H9 (cell line): ENCODE measurements around the gene MICAL3. TPM values are rescaled to one million over a fixed set of nuclear protein-coding genes. Genes with fewer than 3 reads are reported as not detected.

Experiments used
- DNase-seq: peaks from one replicate; pipeline ENCODE4 v3.0.0-alpha.2; 2017
- H2AFZ ChIP-seq: one replicate; pipeline ENCODE4 v1.6.1; 2013; ENCODE audit warnings: mild to moderate bottlenecking, low read length, control low read depth, moderate library complexity
- H2AK5ac ChIP-seq: 2 replicates; pipeline ENCODE4 v1.6.1; 2013; ENCODE audit warnings: low read length, control low read depth, mixed read lengths; ENCODE audit not compliant: insufficient read length
- H2BK120ac ChIP-seq: one replicate; pipeline ENCODE4 v1.6.1; 2013; ENCODE audit warnings: low read depth, mild to moderate bottlenecking, low read length, control low read depth, inconsistent platforms; ENCODE audit not compliant: poor library complexity, severe bottlenecking
- H2BK12ac ChIP-seq: 2 replicates; pipeline ENCODE4 v1.6.1; 2013; ENCODE audit warnings: low read length, control low read depth, mixed read lengths, low read depth; ENCODE audit not compliant: insufficient read length
- H2BK15ac ChIP-seq: 2 replicates; pipeline ENCODE4 v1.6.1; 2013; ENCODE audit warnings: low read depth, low read length, control low read depth
- H2BK20ac ChIP-seq: one replicate; pipeline ENCODE4 v1.6.1; 2013; ENCODE audit warnings: low read depth, mild to moderate bottlenecking, low read length, control low read depth, inconsistent platforms; ENCODE audit not compliant: poor library complexity, severe bottlenecking
- H2BK5ac ChIP-seq: 2 replicates; pipeline ENCODE4 v1.6.1; 2013; ENCODE audit warnings: low read length, control low read depth, mixed read lengths; ENCODE audit not compliant: insufficient read length
- H3K14ac ChIP-seq: 2 replicates; pipeline ENCODE4 v1.6.1; 2013; ENCODE audit warnings: low read length, control low read depth; ENCODE audit not compliant: insufficient read depth
- H3K18ac ChIP-seq: 2 replicates; pipeline ENCODE4 v1.6.1; 2013; ENCODE audit warnings: low read depth, mild to moderate bottlenecking, mixed read lengths, low read length, control low read depth; ENCODE audit not compliant: insufficient read length
- H3K23ac ChIP-seq: 2 replicates; pipeline ENCODE4 v1.6.1; 2013; ENCODE audit warnings: low read length, control low read depth, mixed read lengths, low read depth; ENCODE audit not compliant: insufficient read length
- H3K23me2 ChIP-seq: 2 replicates; pipeline ENCODE4 v1.6.1; 2013; ENCODE audit warnings: low read depth, mild to moderate bottlenecking, mixed read lengths, low read length, control low read depth; ENCODE audit not compliant: insufficient read length, poor library complexity, severe bottlenecking
- H3K27ac ChIP-seq: 2 replicates; pipeline ENCODE4 v1.5.1; 2013; ENCODE audit warnings: low read length, control low read depth, mixed read lengths, low read depth; ENCODE audit not compliant: insufficient read length
- H3K27me3 ChIP-seq: 2 replicates; pipeline ENCODE4 v1.6.1; 2013; ENCODE audit warnings: low read length, control low read depth, inconsistent platforms; ENCODE audit not compliant: insufficient read depth
- H3K4ac ChIP-seq: 2 replicates; pipeline ENCODE4 v1.6.1; 2013; ENCODE audit warnings: low read depth, mild to moderate bottlenecking, control low read depth, inconsistent platforms, low read length, moderate library complexity
- H3K4me1 ChIP-seq: 2 replicates; pipeline ENCODE4 v1.6.1; 2013; ENCODE audit warnings: low read length, control low read depth, inconsistent platforms; ENCODE audit not compliant: insufficient read depth
- H3K4me2 ChIP-seq: 2 replicates; pipeline ENCODE4 v1.6.1; 2013; ENCODE audit warnings: low read length, control low read depth, mixed read lengths; ENCODE audit not compliant: insufficient read length, insufficient read depth
- H3K56ac ChIP-seq: 2 replicates; pipeline ENCODE4 v1.6.1; 2013; ENCODE audit warnings: low read depth, mild to moderate bottlenecking, mixed read lengths, low read length, control low read depth; ENCODE audit not compliant: insufficient read length
- H3K79me1 ChIP-seq: 2 replicates; pipeline ENCODE4 v1.6.1; 2013; ENCODE audit warnings: low read depth, mild to moderate bottlenecking, moderate library complexity, low read length, control low read depth, inconsistent platforms; ENCODE audit not compliant: insufficient read depth, poor library complexity, severe bottlenecking
- H3K79me2 ChIP-seq: 2 replicates; pipeline ENCODE4 v1.6.1; 2013; ENCODE audit warnings: low read length, control low read depth, inconsistent platforms; ENCODE audit not compliant: insufficient read depth
- H3K9ac ChIP-seq: 2 replicates; pipeline ENCODE4 v1.6.1; 2013; ENCODE audit warnings: low read length, control low read depth, mixed read lengths; ENCODE audit not compliant: insufficient read length; ENCODE audit errors: extremely low read depth
- H3K9me3 ChIP-seq: one replicate; pipeline ENCODE4 v1.6.1; 2013; ENCODE audit warnings: low read depth, low read length, inconsistent platforms; ENCODE audit not compliant: control insufficient read depth
- H3T11ph ChIP-seq: one replicate; pipeline ENCODE4 v1.6.1; 2013; ENCODE audit warnings: mild to moderate bottlenecking, low read length, control low read depth, inconsistent platforms
- H4K20me1 ChIP-seq: one replicate; pipeline ENCODE4 v1.6.1; 2013; ENCODE audit not compliant: control insufficient read depth, insufficient read length, insufficient read depth
- H4K5ac ChIP-seq: 2 replicates; pipeline ENCODE4 v1.6.1; 2013; ENCODE audit warnings: low read depth, mild to moderate bottlenecking, mixed read lengths, low read length, control low read depth; ENCODE audit not compliant: insufficient read length
- H4K8ac ChIP-seq: replicated peaks from 2 replicates; pipeline ENCODE4 v1.6.1; 2013; ENCODE audit warnings: low read length, control low read depth, mixed read lengths, low read depth; ENCODE audit not compliant: insufficient read length
- H4K91ac ChIP-seq: 2 replicates; pipeline ENCODE4 v1.6.1; 2013; ENCODE audit warnings: low read depth, mild to moderate bottlenecking, moderate library complexity, mixed read lengths, low read length, control low read depth; ENCODE audit not compliant: insufficient read length
- H3K27ac Mint-ChIP-seq, 3 experiments: 2 replicates in 2 of 3; 3 replicates in 1 of 3; pipeline ENCODE4 v1.8.0; 2020 to 2021; ENCODE audit warnings: mixed read lengths in 3 of 3, mild to moderate bottlenecking in 1 of 3, moderate library complexity in 1 of 3
- H3K27me3 Mint-ChIP-seq: 2 replicates; pipeline ENCODE4 v1.8.0; 2021; ENCODE audit warnings: low read depth, mild to moderate bottlenecking, moderate library complexity, mixed read lengths
- H3K36me3 Mint-ChIP-seq, 3 experiments: 2 replicates in 2 of 3; 3 replicates in 1 of 3; pipeline ENCODE4 v1.8.0; 2020 to 2021; ENCODE audit warnings: low read depth in 3 of 3, mixed read lengths in 3 of 3; ENCODE audit not compliant: insufficient read depth in 1 of 3
- H3K4me1 Mint-ChIP-seq, 2 experiments: 2 replicates each; pipeline ENCODE4 v1.8.0; 2020; ENCODE audit warnings: mixed read lengths in 2 of 2
- H3K4me3 Mint-ChIP-seq, 2 experiments: 2 replicates in 1 of 2; 3 replicates in 1 of 2; pipeline ENCODE4 v1.8.0; 2020 to 2021; ENCODE audit warnings: mild to moderate bottlenecking in 2 of 2, mixed read lengths in 2 of 2, moderate library complexity in 1 of 2
- H3K9me3 Mint-ChIP-seq, 2 experiments: 2 replicates in 1 of 2; 3 replicates in 1 of 2; pipeline ENCODE4 v1.8.0; 2020; ENCODE audit warnings: mild to moderate bottlenecking in 2 of 2, mixed read lengths in 2 of 2, moderate library complexity in 1 of 2
- CTCF ChIP-seq: fragments of 200-600 bp; sonication (generic); conservative IDR thresholded peaks from 3 replicates; pipeline ENCODE4 v1.8.0; 2021; ENCODE audit warnings: antibody characterized with exemption, mild to moderate bottlenecking
- WGBS: extraction: QIAGEN DNeasy Blood & Tissue Kit; methylation state at CpG from one replicate; pipeline ENCODE4 v1.1.7; 2013; ENCODE audit warnings: missing lambda C conversion rate, low lambda C conversion rate, mixed read lengths; ENCODE audit not compliant: insufficient read length; ENCODE audit errors: extremely low coverage; 5-methylcytosine and 5-hydroxymethylcytosine counted together
- total RNA-seq: library from RNA; stranded (reverse); gene quantifications from 2 replicates; pipeline ENCODE4 v1.2.1, GENCODE V29; 2021

The MICAL3 gene
- total RNA-seq, 1 experiment from 2014 or later = 50.2 TPM

GRCh38 chr22:18001040-18001893 lies 23.1 kb downstream of the MICAL3 start:
- Histone ChIP-seq H3K18ac (peak overlapping the region; percentile 99), H3K56ac (peak overlapping the region; percentile 39), H2BK12ac (no peak overlapping the region), H3K27me3 (no peaks in the 10 kb centered on the region), H3K79me1 (no peaks in the 10 kb centered on the region), H3T11ph (no peak overlapping the region), H3K4ac (no peak overlapping the region; the same call in 1 of the 2 replicates), H2BK5ac (peak overlapping the region; percentile 51), H4K8ac (no peak overlapping the region), H3K9me3 (no peaks in the 10 kb centered on the region), H3K9ac (peak overlapping the region; percentile 85), H4K5ac (peak overlapping the region; percentile 74), H3K14ac (peak overlapping the region; percentile 100; the same call in 1 of the 2 replicates), H3K4me1 (peaks cover 2% of the 10 kb centered on the region), H3K27ac (peak overlapping the region; percentile 54), H4K91ac (no peak overlapping the region), H2BK20ac (no peak overlapping the region), H4K20me1 (no peaks in the 10 kb centered on the region), H2BK120ac (no peak overlapping the region), H3K4me2 (peak overlapping the region; percentile 48), H2AK5ac (no peak overlapping the region), H3K23me2 (peaks cover 9% of the 10 kb centered on the region), H2AFZ (no peak overlapping the region), H3K23ac (no peak overlapping the region), H2BK15ac (no peak overlapping the region), H3K79me2 (peaks cover 13% of the 10 kb centered on the region; the same call in 1 of the 2 replicates)
- Mint-ChIP-seq H3K4me3 (peak overlapping the region; percentile 77 to 94), H3K27me3 (peaks cover 7% of the 10 kb centered on the region), H3K36me3 (peaks cover 0 to 2% (median 0%) of the 10 kb centered on the region in 3 experiments; a peak in 2 of 7 replicates), H3K9me3 (no peaks in the 10 kb centered on the region; a peak in 1 of 5 replicates), H3K27ac (peak overlapping the region; percentile 99 to 100 (median 100)), H3K4me1 (peaks cover 12 to 16% of the 10 kb centered on the region in 2 experiments)
- DNase-seq = peak; percentile 95
- TF ChIP-seq CTCF = peak; percentile 65
- no CpG with 5 or more reads among the region's 96 CpGs for WGBS
